PC-9 (cell line): ENCODE data around the gene ITM2C.

Experiments used
- CTCF ChIP-seq: fragments of 200-600 bp; sonication (generic); conservative IDR thresholded peaks from 2 replicates; pipeline ENCODE4 v1.6.1; 2017; ENCODE audit warnings: mixed run types, antibody characterized with exemption, mild to moderate bottlenecking, moderate library complexity
- EZH2 ChIP-seq: fragments of 200-600 bp; sonication (generic); IDR thresholded peaks from 2 replicates; pipeline ENCODE4 v1.8.0; 2017; ENCODE audit warnings: antibody characterized with exemption, low read depth

DNA sequence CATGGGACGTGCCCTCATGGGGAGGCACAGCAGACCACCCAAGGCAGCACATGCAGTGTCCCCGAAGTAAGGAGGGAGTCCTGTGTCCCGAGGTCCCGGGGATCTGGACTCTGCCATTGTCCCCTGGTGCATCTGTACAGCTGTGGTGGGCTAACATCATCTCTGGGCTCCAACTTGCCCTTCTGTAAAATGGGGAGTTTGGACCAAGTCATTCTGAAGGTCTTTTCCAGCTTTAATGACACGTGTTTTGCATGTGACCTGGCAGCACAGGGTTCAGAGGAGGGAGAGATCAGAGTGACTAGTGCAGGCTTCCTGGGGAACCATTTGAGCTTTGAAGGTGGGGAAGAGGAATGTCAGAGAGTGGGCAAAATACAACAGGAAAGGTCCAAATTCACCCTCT is 21.5 kb downstream of the ITM2C start:
- TF ChIP-seq CTCF (no peak), EZH2 (no peak)
